NOMO-1 (cell line): ENCODE data around the gene CLDND1.
A peak's percentile ranks its signal among the peaks of the same experiment; 100 is the strongest.
"Not testable (repeated sequence)": the region's sequence is repeated elsewhere in the genome, so short reads cannot be mapped to it uniquely, and the experiment has no call there.

Experiments
- DNase-seq, 2 experiments: peaks; one replicate each; lab custom pipeline; 2025; ENCODE audit not compliant: unreplicated experiment in 2 of 2; lab: John Stamatoyannopoulos, UW

The CLDND1 gene

GRCh38 chr3:98522544-98523281 is at the start of gene CLDND1:
CLDND1 (minus strand) TSS chr3:98522902; CDS start chr3:98521424, 1,478 bp downstream.
- DNase-seq = peak; percentile 91 to 94

- DNase-seq = no peak
Measured at GRCh38 chr3:98568402-98568801, 45.7 kb upstream of the CLDND1 start.

GRCh38 chr3:98567666-98568270 is 45.1 kb upstream of the CLDND1 start:
- DNase-seq = no peak

- DNase-seq = no peak
Measured at GRCh38 chr3:98565843-98566242, 43.1 kb upstream of the CLDND1 start.

- DNase-seq = no peak
Measured at GRCh38 chr3:98565237-98565643, 42.5 kb upstream of the CLDND1 start.

GRCh38 chr3:98564282-98565005 is 41.7 kb upstream of the CLDND1 start:
- DNase-seq = no peak

GRCh38 chr3:98563661-98564281 is 41.1 kb upstream of the CLDND1 start:
- peak; percentile 18 to 61 for DNase-seq

GRCh38 chr3:98561727-98562521 is 39.2 kb upstream of the CLDND1 start:
- peak in 1 of 2 experiments; percentile 10 for DNase-seq

- DNase-seq = no peak
Measured at GRCh38 chr3:98560911-98561310, 38.2 kb upstream of the CLDND1 start.

- not testable (repeated sequence) for DNase-seq
Measured at GRCh38 chr3:98559769-98560168, 37.1 kb upstream of the CLDND1 start.

- no peak for DNase-seq
Measured at GRCh38 chr3:98558100-98558827, 35.6 kb upstream of the CLDND1 start.

GRCh38 chr3:98557324-98558010 is 34.8 kb upstream of the CLDND1 start:
- no peak for DNase-seq

GRCh38 chr3:98556164-98557130 is 33.7 kb upstream of the CLDND1 start:
- DNase-seq = peak; percentile 27 to 45

GRCh38 chr3:98555025-98555379 is 32.3 kb upstream of the CLDND1 start:
- DNase-seq = no peak

GRCh38 chr3:98554580-98554979 is 31.9 kb upstream of the CLDND1 start:
- no peak for DNase-seq

GRCh38 chr3:98553753-98554152 is 31.1 kb upstream of the CLDND1 start:
- DNase-seq = peak; percentile 57 to 91

GRCh38 chr3:98553021-98553563 is 30.4 kb upstream of the CLDND1 start:
- DNase-seq = no peak
